ENCODE results near the gene KCNH1. TPM values are rescaled to one million over a fixed set of nuclear protein-coding genes. Genes with fewer than 3 reads are reported as not detected.

Gene KCNH1
- total RNA-seq, 2 donors from 2014 or later = not detected

DNA sequence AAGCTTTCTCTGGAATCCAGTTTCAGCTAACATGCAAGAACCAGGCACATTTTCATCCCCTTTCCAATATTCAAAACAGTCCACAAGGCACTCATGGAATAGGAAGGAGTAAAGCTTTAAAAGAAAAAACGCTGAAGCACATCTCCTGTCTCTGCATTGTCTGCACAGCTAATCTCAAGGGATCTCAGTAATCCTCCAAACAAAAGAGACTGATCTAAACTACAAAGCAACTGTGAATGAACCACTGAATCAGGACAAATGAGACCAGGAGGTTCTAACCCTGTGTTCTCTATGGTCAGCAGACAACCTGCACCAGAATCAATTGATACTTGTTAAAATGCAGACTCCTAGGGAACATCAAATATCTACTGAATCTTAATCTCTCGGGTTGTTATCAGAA, 406.2 kb downstream of the KCNH1 start:
- H3K4me1 Mint-ChIP-seq = no peaks in the 10 kb centered on the region
- H3K27ac Mint-ChIP-seq = no peak overlapping the region
- no peak for ATAC-seq (replicated peaks)
- H3K27me3 Mint-ChIP-seq = peaks cover 5% of the 10 kb centered on the region
- H3K4me3 Mint-ChIP-seq = no peak overlapping the region
- H3K36me3 Mint-ChIP-seq (ENCODE audit: low read depth) = no peaks in the 10 kb centered on the region
- H3K9me3 Mint-ChIP-seq = no peaks in the 10 kb centered on the region

DNA sequence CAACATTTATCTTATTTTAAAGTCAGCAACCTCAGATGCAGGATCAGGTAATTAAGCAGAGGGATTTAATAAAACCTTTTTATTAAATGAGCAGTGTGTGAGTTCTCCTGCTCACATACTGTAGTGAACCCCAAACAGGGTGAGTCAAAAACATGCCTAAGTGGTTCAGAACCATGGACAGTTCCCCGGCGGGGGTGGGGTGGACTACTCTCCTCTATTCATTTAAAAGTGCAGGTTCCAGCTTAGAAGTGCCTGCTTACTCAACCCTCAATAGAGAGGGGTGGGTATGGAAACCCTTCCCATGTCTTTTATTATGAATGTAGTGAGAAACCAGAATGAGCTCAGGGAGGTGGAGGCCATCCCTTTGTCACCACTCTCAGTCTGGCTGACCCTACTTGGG, 407.3 kb downstream of the KCNH1 start:
- H3K36me3 Mint-ChIP-seq (ENCODE audit: low read depth) = no peaks in the 10 kb centered on the region
- H3K27me3 Mint-ChIP-seq = peaks cover 5% of the 10 kb centered on the region
- no peaks in the 10 kb centered on the region for H3K9me3 Mint-ChIP-seq
- no peak overlapping the region for H3K4me3 Mint-ChIP-seq
- H3K27ac Mint-ChIP-seq = no peak overlapping the region
- no peaks in the 10 kb centered on the region for H3K4me1 Mint-ChIP-seq
- no peak for ATAC-seq (replicated peaks)

DNA sequence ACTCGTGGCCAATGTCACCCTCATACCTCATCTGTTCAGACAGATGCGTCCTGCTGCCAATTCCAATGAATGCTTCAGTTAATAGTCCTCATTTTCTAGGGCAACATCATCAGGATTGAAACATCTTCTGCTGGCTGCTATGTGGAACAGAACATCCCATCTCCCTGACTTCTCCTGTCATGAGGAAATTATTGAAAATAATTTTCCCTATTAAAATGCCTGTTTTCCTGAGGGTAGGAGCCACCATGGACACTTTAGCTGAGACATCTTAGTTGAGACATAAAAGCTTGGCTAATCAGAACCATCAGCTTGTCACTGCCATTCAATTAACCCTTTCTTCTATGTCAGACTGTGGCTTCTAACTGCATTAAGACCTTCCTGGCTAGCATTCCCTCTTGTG, 409.2 kb downstream of the KCNH1 start:
- no peaks in the 10 kb centered on the region for H3K36me3 Mint-ChIP-seq (ENCODE audit: low read depth)
- no peaks in the 10 kb centered on the region for H3K9me3 Mint-ChIP-seq
- ATAC-seq (replicated peaks) = no peak
- peaks cover 5% of the 10 kb centered on the region for H3K27me3 Mint-ChIP-seq
- no peak overlapping the region for H3K4me3 Mint-ChIP-seq
- H3K4me1 Mint-ChIP-seq = no peaks in the 10 kb centered on the region
- no peak overlapping the region for H3K27ac Mint-ChIP-seq

DNA sequence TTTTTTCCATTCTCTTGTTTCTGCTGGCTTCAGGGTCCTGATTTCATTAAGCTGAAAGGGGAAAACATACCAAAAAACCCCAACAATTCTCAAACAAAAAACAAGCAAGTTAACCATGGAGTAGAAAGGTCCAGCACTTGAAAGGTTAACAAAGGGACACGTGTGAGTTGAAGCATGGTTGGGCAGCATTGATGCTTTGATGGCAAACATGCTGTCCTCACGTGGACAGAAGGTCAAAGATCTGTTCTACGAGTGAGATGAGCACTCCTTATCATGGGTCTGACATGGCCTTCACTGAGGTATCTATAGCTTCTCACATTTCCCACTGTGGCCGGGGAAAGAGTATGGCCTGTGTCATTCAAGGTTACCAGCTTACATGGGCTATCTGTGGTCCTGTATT, 410.3 kb downstream of the KCNH1 start:
- Mint-ChIP-seq H3K27me3 (peaks cover 5% of the 10 kb centered on the region), H3K9me3 (no peaks in the 10 kb centered on the region), H3K4me1 (no peaks in the 10 kb centered on the region), H3K27ac (no peak overlapping the region), H3K36me3 (ENCODE audit: low read depth) (no peaks in the 10 kb centered on the region), H3K4me3 (no peak overlapping the region)
- ATAC-seq (replicated peaks) = no peak

DNA sequence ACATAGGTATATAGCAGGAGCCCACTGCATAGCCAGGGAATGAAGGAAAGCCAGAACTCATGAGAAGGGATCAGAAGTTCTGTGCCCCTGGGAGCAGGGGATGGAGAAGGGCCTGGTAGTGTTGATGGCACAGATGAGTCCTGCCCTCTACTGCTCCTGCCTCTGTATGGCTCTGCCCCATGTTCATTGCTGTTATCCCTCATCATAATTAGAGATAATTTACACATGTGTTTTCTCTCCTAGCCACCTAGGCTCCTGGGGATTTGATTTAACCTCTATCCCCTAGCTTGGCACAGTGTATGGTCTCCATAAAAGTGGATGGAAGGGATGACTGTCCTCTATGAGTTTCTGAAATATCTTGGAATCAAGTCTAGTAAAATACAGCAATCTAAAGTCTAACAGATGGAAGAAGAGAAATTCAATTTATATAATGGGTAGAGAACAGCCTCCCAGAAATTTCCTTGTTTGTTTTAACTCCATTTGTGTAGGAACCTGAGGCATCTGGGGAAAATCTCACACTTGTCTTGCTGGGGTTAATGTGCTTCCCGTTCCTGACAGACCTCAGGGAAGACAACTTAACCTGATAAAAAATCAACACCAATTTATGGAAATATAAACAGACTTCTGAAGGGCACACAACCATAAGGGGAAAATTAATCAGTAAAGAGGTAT, 411.4 kb downstream of the KCNH1 start:
- Mint-ChIP-seq H3K36me3 (ENCODE audit: low read depth) (no peaks in the 10 kb centered on the region), H3K4me1 (no peaks in the 10 kb centered on the region), H3K4me3 (no peak overlapping the region), H3K27me3 (peaks cover 5% of the 10 kb centered on the region), H3K27ac (no peak overlapping the region), H3K9me3 (no peaks in the 10 kb centered on the region)
- ATAC-seq (replicated peaks) = no peak

DNA sequence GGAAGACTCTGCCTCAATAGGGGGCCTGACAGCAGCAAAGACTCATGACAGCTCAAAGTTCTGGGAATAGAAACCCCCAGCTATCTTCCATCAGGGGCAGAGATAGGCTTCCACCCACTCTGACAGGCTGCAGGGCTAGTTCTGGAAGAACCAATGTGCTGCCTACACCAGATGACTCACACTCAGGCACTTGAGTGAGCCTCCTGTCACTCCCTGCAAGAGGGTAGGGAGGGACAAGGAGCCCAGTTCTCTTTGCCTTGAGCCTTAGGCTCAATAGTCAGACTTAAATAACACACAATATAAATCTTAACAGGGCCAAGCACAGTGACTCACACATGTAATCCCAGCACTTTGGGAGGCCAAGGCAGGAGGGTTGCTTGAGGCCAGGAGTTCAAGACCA, 418.9 kb downstream of the KCNH1 start:
- H3K9me3 Mint-ChIP-seq = no peaks in the 10 kb centered on the region
- H3K4me3 Mint-ChIP-seq = no peak overlapping the region
- ATAC-seq (replicated peaks) = no peak
- H3K36me3 Mint-ChIP-seq (ENCODE audit: low read depth) = no peaks in the 10 kb centered on the region
- no peaks in the 10 kb centered on the region for H3K27me3 Mint-ChIP-seq
- H3K27ac Mint-ChIP-seq = no peak overlapping the region
- no peaks in the 10 kb centered on the region for H3K4me1 Mint-ChIP-seq

DNA sequence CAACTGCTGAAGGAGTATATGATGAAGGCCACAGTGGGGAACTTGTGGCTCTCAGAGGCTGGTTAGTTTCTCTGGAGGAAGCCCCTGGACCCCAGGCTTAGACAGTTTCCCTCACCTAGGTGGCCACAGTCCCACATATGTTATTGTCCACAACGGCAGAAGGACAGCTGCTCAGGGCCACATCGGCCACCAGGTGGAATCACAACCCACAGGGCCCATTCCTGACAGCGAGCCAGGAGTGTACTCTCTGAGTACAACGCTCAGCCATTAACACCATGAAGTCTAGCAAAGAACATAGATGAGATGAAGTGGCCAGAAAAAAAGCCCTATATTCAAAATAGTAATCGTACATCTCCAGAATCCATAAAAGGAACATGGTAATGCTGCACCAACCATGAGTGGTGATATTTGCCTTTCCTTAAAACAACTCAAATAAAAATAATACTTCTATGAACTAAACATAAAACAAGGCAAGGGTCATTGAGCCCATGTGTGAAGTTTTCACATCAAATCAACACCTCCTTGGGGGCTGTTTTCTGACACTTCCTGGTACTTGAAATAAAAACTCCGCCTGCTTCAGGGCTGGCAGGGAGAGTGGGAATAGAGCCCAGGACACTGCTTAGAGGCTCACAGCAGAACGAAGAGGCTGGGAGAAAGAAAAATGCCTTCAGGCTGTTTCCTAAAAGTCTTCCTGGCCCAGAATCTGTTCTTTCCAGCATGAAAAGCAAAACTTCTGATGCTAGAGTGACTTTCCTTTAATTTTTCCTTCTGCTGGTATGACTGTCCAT, 421.9 kb downstream of the KCNH1 start:
- Mint-ChIP-seq H3K4me1 (no peaks in the 10 kb centered on the region), H3K27me3 (no peaks in the 10 kb centered on the region)

DNA sequence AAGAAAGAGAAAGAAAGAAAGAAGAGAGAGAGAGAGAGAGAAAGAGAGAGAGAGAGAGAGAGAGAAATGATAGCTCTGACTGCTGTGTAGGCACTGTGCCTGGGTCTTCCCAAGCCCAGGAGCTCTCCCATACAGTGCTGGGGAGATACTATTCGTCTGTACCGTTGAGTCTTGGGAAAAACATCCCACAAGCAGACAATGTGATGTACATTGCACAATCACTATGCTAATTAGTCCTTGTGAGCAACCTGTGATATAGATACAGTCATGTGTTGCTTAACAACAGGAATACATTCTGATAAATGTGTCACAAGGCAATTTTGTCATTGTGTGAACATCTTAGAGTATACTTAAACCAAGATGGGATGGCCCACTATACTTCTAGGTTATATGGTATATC, 424.2 kb downstream of the KCNH1 start:
- no peaks in the 10 kb centered on the region for H3K27me3 Mint-ChIP-seq
- ATAC-seq (replicated peaks) = no peak
- no peak overlapping the region for H3K27ac Mint-ChIP-seq
- H3K9me3 Mint-ChIP-seq = no peaks in the 10 kb centered on the region
- H3K4me1 Mint-ChIP-seq = no peaks in the 10 kb centered on the region
- no peak overlapping the region for H3K4me3 Mint-ChIP-seq
- H3K36me3 Mint-ChIP-seq (ENCODE audit: low read depth) = no peaks in the 10 kb centered on the region

More for the DNA sequence above, 421.9 kb downstream of the KCNH1 start:
- ATAC-seq (replicated peaks) = no peak
- Mint-ChIP-seq H3K4me3 (no peak overlapping the region), H3K27ac (no peak overlapping the region), H3K9me3 (no peaks in the 10 kb centered on the region), H3K36me3 (ENCODE audit: low read depth) (no peaks in the 10 kb centered on the region)

DNA sequence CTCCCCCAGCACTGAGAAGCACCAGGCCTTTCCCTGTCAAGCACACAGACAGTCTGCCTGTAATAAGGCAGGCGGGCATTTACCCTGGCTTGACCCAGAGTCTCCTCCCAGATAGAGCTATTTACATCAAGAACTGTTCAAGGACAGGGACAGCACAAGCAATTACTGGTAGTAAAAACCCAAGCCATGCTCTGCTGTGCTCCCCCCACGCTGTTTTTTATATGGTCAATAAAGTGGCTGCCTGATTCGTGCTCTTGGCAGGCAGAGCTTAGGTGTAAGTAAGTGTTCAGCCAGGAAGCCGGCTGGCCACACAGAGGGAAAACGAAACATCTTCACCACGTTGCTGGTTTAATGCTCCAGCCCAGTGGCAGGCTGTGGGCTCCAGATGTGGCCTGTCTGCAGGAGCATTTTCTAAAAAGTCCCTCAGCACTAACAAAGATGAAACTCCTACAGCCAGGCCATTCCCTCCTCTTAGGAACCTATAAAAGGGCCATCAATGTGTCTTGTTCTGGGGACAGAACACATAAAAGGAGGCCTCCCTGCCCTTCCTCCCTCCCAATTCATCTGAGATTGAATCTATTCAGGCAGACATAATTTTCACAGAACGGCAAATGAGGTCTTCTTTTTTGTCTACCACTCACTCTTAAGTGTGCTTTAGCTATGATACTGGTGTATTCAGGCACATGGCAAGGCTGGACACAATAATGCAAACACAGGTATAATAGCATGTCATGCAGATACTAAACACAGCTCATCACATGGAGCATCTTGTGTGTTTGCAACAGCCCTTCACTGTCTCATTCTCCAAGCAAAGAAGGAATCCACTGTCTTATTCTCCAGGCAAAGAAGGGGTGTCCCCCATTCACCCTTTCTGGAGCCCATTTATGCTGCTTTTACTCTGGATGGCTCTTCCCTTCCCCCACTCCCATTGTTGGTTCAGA, 426.4 kb downstream of the KCNH1 start:
- Mint-ChIP-seq H3K36me3 (ENCODE audit: low read depth) (no peaks in the 10 kb centered on the region), H3K4me1 (no peaks in the 10 kb centered on the region), H3K27me3 (no peaks in the 10 kb centered on the region), H3K4me3 (no peak overlapping the region), H3K9me3 (no peaks in the 10 kb centered on the region), H3K27ac (no peak overlapping the region)
- ATAC-seq (replicated peaks) = no peak

DNA sequence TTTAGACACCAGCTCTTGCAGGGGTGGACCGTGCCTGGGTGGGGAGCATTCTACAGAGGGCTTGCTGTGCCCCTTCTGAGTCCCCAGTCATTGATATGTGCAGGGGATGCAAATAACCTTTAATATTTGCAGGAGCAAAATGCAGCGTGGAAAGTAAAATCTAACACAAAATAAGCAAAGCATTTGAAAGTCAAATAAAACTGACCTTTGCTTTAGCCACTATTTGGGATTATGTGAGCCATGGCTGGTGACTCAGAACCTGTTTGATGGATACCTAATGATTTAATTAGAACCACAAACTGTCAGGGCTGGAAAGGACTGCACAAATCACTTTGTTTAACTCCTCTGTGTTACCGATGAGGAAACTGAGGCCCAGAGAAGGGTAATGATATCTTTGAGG, 427.7 kb downstream of the KCNH1 start:
- no peak overlapping the region for H3K27ac Mint-ChIP-seq
- no peaks in the 10 kb centered on the region for H3K4me1 Mint-ChIP-seq
- H3K27me3 Mint-ChIP-seq = no peaks in the 10 kb centered on the region
- no peak for ATAC-seq (replicated peaks)
- H3K36me3 Mint-ChIP-seq (ENCODE audit: low read depth) = no peaks in the 10 kb centered on the region
- no peaks in the 10 kb centered on the region for H3K9me3 Mint-ChIP-seq
- H3K4me3 Mint-ChIP-seq = no peak overlapping the region

DNA sequence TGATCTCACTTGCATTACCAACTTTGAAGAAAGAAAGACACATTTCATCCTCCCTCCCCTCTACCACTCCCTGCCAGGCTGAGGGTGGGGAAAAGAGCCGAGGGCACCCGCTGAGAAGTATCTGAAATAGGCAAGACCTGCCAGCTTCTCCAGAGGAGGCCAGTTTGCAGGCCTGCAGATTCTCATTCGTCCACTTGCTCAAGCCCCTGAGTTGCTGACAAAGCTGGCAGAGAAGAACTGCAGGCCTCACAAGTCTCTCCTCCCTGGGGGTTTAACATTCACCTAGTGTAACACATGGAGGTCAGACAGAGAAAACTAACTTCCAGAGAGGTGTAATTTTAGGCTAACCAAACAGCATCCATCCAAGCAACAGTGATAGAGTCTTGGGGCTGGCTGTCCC, 428.9 kb downstream of the KCNH1 start:
- no peaks in the 10 kb centered on the region for H3K9me3 Mint-ChIP-seq
- H3K4me1 Mint-ChIP-seq = no peaks in the 10 kb centered on the region
- H3K4me3 Mint-ChIP-seq = no peak overlapping the region
- H3K27me3 Mint-ChIP-seq = no peaks in the 10 kb centered on the region
- H3K36me3 Mint-ChIP-seq (ENCODE audit: low read depth) = no peaks in the 10 kb centered on the region
- H3K27ac Mint-ChIP-seq = no peak overlapping the region
- ATAC-seq (replicated peaks) = no peak

DNA sequence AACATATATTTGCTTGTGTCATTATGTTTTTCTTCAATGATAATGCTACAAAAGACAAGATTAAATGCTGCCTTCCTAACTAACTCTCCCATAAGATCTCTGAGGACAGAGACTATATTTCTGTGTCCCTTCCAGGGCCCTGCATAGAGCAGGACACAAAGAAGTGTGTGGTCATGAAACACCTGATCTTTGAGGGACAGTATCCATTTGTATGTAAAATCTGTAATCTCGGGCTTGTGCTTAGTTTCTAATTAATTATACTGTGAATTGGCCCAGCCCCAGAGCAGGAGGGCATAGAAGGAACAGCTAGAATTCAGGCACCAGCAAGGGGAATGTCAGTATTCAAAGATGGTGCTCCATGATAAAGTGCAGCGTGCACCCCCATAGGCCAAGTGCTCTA, 430.4 kb downstream of the KCNH1 start:
- H3K27me3 Mint-ChIP-seq = no peaks in the 10 kb centered on the region
- H3K9me3 Mint-ChIP-seq = no peaks in the 10 kb centered on the region
- no peak for ATAC-seq (replicated peaks)
- no peak overlapping the region for H3K27ac Mint-ChIP-seq
- no peaks in the 10 kb centered on the region for H3K4me1 Mint-ChIP-seq
- no peaks in the 10 kb centered on the region for H3K36me3 Mint-ChIP-seq (ENCODE audit: low read depth)
- H3K4me3 Mint-ChIP-seq = no peak overlapping the region

DNA sequence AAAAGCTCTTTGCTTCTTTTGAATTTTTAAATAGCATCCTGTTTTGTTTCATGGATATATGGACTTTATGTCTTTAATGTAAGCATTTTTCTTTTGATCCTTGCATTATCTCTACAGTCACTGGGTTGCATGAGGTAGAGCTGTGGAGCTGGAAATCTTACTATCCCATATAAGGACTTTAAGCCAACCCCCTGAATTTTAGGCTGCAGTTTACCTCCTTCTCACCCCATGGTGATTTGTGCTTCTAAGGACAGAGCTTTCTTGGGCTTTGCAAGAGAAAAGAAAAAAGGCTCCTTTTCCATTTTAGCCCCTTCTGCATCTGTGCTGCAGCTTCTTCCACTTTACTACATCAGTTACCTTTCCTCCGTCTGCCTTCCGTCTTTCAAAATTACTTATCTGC, 431.4 kb downstream of the KCNH1 start:
- Mint-ChIP-seq H3K4me1 (no peaks in the 10 kb centered on the region), H3K4me3 (no peak overlapping the region), H3K9me3 (no peaks in the 10 kb centered on the region), H3K27ac (no peak overlapping the region), H3K36me3 (ENCODE audit: low read depth) (no peaks in the 10 kb centered on the region), H3K27me3 (no peaks in the 10 kb centered on the region)
- ATAC-seq (replicated peaks) = no peak

DNA sequence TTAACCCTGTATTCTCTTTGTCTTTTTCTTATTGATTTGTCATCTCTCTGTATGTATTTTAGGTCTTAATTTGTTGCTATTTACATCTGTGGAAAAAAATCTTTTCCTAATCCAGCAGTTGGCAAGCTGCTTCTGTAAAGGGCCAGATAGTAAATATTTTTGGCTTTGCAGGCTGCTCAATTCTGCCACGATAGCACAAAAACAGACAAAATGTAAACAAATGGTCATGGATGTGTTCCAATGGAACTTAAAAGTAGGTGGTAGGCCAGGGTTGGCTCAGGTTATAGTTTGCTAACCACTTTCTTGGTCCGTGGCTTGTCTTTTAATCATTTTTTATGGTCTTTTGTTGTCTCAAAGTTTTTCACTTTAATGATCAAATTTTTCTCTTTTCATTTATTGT, 433.4 kb downstream of the KCNH1 start:
- Mint-ChIP-seq H3K4me3 (no peak overlapping the region), H3K27ac (no peak overlapping the region), H3K36me3 (ENCODE audit: low read depth) (no peaks in the 10 kb centered on the region), H3K9me3 (no peaks in the 10 kb centered on the region), H3K27me3 (no peaks in the 10 kb centered on the region), H3K4me1 (no peaks in the 10 kb centered on the region)
- no peak for ATAC-seq (replicated peaks)

DNA sequence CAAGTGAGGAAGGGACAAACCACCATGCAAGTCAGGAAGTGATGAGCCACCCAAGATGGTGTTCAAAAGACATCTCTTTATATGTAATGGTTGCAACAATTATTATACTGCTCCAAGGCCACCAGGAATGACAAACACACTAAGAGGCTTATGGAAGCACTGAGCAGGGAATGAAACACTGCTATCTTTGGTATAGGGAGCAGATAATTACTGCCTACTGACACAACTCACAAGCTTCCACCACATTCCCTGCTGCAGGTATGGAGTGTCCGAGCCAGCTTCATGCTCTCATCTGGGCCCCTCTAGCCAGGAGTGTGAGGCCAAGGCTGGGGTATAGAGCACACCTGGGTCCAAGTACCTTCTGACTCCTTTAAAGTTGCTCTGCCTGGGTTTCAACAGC, 433.9 kb downstream of the KCNH1 start:
- H3K27ac Mint-ChIP-seq = no peak overlapping the region
- H3K4me1 Mint-ChIP-seq = no peaks in the 10 kb centered on the region
- no peaks in the 10 kb centered on the region for H3K9me3 Mint-ChIP-seq
- no peaks in the 10 kb centered on the region for H3K36me3 Mint-ChIP-seq (ENCODE audit: low read depth)
- no peak for ATAC-seq (replicated peaks)
- no peaks in the 10 kb centered on the region for H3K27me3 Mint-ChIP-seq
- H3K4me3 Mint-ChIP-seq = no peak overlapping the region
